Measurements from ENCODE around the gene NEGR1. TPM values are rescaled to one million over a fixed set of nuclear protein-coding genes. Genes with fewer than 3 reads are reported as not detected.

Gene NEGR1
- total and polyA plus RNA-seq, 2 donors (not counting 3 experiments of a cell fraction or from before 2014, with no cell fraction given): 6.8 to 21.8 TPM

GRCh38 chr1:71422221-71422620 is 860.1 kb downstream of the NEGR1 start:
- Histone ChIP-seq H3K27me3 (ENCODE audit: control insufficient read depth in 2 of 2, insufficient read depth in 2 of 2, low read length in 2 of 2) (no peaks in the 10 kb centered on the region), H3K27ac (ENCODE audit: insufficient read depth, low read depth, low read length) (no peak overlapping the region), H3K79me2 (ENCODE audit: control insufficient read depth, insufficient read depth, low read length) (no peaks in the 10 kb centered on the region), H3K36me3 (ENCODE audit: control insufficient read depth in 2 of 2, extremely low read depth in 1 of 2, insufficient read depth in 2 of 2, low read length in 2 of 2) (no peaks in the 10 kb centered on the region), H3K4me2 (ENCODE audit: insufficient read depth, low read length) (no peak overlapping the region), H4K20me1 (replicated peaks; ENCODE audit: control insufficient read depth, extremely low read depth, insufficient read depth, low read length) (no peaks in the 10 kb centered on the region), H3K4me1 (ENCODE audit: control insufficient read depth, extremely low read depth, insufficient read depth, low read length) (no peaks in the 10 kb centered on the region), H3K4me3 (replicated peaks in 1 of 3; ENCODE audit: insufficient read depth in 1 of 3, low read depth in 1 of 3, low read length in 3 of 3) (no peak overlapping the region), H3K9me1 (replicated peaks; ENCODE audit: control insufficient read depth, extremely low read depth, insufficient read depth, low read length) (peaks cover 2% of the 10 kb centered on the region), H2AFZ (ENCODE audit: low read depth, low read length) (no peak overlapping the region), H3K9ac (replicated peaks; ENCODE audit: extremely low read depth, insufficient read depth, low read length) (no peak overlapping the region), H3K9me3 (replicated peaks; ENCODE audit: control insufficient read depth, insufficient read depth, low read length) (no peaks in the 10 kb centered on the region)
- no peak for TF ChIP-seq FOS (IDR thresholded peaks at IDR 0.05; ENCODE audit: borderline replicate concordance, insufficient read depth, low read length)
- TF ChIP-seq CTCF (IDR thresholded peaks at IDR 0.05; ENCODE audit: extremely low read depth in 1 of 2, insufficient read depth in 1 of 2, low read depth in 1 of 2, low read length in 2 of 2): no peak
- no peak for TF ChIP-seq POLR2A (IDR thresholded peaks at IDR 0.05; ENCODE audit: low read depth, low read length)
- no peak for TF ChIP-seq POLR2AphosphoS5 (IDR thresholded peaks at IDR 0.05; ENCODE audit: insufficient read depth, low read depth, low read length)
- TF ChIP-seq MAX (IDR thresholded peaks at IDR 0.05; ENCODE audit: insufficient read depth, insufficient read length): no peak
- TF ChIP-seq JUN (IDR thresholded peaks at IDR 0.05; ENCODE audit: borderline replicate concordance, insufficient read depth, insufficient read length, low read depth): no peak
- no peak for TF ChIP-seq EZH2 (IDR thresholded peaks at IDR 0.05; ENCODE audit: borderline replicate concordance, low read depth, low read length, severe bottlenecking)
- TF ChIP-seq GATA2 (IDR thresholded peaks at IDR 0.05; ENCODE audit: insufficient read depth, insufficient read length, low read depth, low read length): no peak
- no peak for TF ChIP-seq MYC (IDR thresholded peaks at IDR 0.05; ENCODE audit: low read depth, low read length)
- ChIA-PET CTCF (interaction anchor here (1.2 kb wide), 1 partner anchor 27 kb away, joined by 3 read pairs; no protein-coding TSS in a partner anchor), POLR2A (no interaction called here)
- FAIRE-seq (no peak), DNase-seq (ENCODE audit: low read depth, low spot score) (no peak)
- BruUV-seq (replicated peaks): no TSS peak
- intact Hi-C loops (cut with micrococcal nuclease): no loop called here
- dilution Hi-C loops (cut with MboI; ENCODE audit: extremely low pct_ligation_motif_present, low sequenced_read_pairs): no loop called here
